Glutamatergic neuron (in vitro differentiated cells): ENCODE measurements around the gene KRTAP5-1. TPM values are rescaled to one million over a fixed set of nuclear protein-coding genes. Genes with fewer than 3 reads are reported as not detected.

ENCODE experiments used
- DNase-seq: peaks from one replicate; pipeline ENCODE4 v3.0.0; 2022
- H3K27ac Mint-ChIP-seq: one replicate; pipeline ENCODE4 v1.8.0; 2020; ENCODE audit warnings: mild to moderate bottlenecking, mixed read lengths, inconsistent platforms; ENCODE audit not compliant: unreplicated experiment
- H3K27me3 Mint-ChIP-seq: one replicate; pipeline ENCODE4 v1.8.0; 2020; ENCODE audit warnings: mild to moderate bottlenecking, moderate library complexity, mixed read lengths, inconsistent platforms; ENCODE audit not compliant: unreplicated experiment
- H3K36me3 Mint-ChIP-seq: one replicate; pipeline ENCODE4 v1.8.0; 2020; ENCODE audit warnings: mild to moderate bottlenecking, mixed read lengths, inconsistent platforms; ENCODE audit not compliant: unreplicated experiment
- H3K4me1 Mint-ChIP-seq: one replicate; pipeline ENCODE4 v1.8.0; 2020; ENCODE audit warnings: mild to moderate bottlenecking, low read depth, mixed read lengths, inconsistent platforms; ENCODE audit not compliant: unreplicated experiment
- H3K4me3 Mint-ChIP-seq: one replicate; pipeline ENCODE4 v1.8.0; 2020; ENCODE audit warnings: mild to moderate bottlenecking, mixed read lengths, inconsistent platforms; ENCODE audit not compliant: unreplicated experiment
- H3K9me3 Mint-ChIP-seq: one replicate; pipeline ENCODE4 v1.8.0; 2020; ENCODE audit warnings: mild to moderate bottlenecking, moderate library complexity, mixed read lengths, inconsistent platforms; ENCODE audit not compliant: unreplicated experiment
- total RNA-seq: library from RNA; stranded (reverse); fragmentation: NEBNext Ultra II Directional; extraction: Animal tissue kit (Norgen Biotek cat#: 25700); gene quantifications from one replicate; pipeline ENCODE4 v1.2.1, GENCODE V29; 2021; ENCODE audit not compliant: unreplicated experiment
- TF ChIP-seq, protein P1 (sequence below): fragments of 200-600 bp; sonication (generic); IDR thresholded peaks from one replicate; pipeline ENCODE4 v1.5.0; 2021; ENCODE audit not compliant: partially characterized antibody, unreplicated experiment

The KRTAP5-1 gene
- total RNA-seq, 1 donor from 2014 or later = not detected

DNA sequence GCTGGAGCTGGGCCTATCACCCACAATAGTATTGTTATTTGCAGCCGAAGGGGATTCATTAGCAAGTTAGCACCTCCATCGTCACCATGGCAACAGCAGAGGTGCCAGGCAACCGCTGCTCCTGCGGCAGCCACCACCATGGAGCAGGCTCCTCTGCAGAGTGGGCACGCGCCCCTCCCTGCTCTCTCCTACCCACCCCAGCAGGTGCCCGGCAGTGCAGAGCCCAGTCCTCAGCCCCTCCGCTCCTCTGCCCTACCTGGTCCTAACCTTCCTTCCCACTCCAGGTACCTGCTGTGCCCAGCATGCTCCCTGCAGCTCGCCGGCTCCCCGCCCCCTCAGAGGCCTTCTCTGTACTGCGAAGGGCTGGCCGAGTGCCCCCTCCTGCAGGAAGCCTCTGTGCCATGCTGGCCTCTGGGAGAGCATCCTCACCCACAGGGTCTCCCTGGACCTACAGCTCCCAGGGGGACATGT lies 16.6 kb downstream of the KRTAP5-1 start:
- Mint-ChIP-seq H3K27ac (no peak overlapping the region), H3K4me1 (peaks cover 21% of the 10 kb centered on the region), H3K27me3 (peaks cover 28% of the 10 kb centered on the region), H3K4me3 (peak overlapping the region; percentile 84), H3K9me3 (peaks cover 20% of the 10 kb centered on the region), H3K36me3 (no peaks in the 10 kb centered on the region)
- TF ChIP-seq, protein P1, sequence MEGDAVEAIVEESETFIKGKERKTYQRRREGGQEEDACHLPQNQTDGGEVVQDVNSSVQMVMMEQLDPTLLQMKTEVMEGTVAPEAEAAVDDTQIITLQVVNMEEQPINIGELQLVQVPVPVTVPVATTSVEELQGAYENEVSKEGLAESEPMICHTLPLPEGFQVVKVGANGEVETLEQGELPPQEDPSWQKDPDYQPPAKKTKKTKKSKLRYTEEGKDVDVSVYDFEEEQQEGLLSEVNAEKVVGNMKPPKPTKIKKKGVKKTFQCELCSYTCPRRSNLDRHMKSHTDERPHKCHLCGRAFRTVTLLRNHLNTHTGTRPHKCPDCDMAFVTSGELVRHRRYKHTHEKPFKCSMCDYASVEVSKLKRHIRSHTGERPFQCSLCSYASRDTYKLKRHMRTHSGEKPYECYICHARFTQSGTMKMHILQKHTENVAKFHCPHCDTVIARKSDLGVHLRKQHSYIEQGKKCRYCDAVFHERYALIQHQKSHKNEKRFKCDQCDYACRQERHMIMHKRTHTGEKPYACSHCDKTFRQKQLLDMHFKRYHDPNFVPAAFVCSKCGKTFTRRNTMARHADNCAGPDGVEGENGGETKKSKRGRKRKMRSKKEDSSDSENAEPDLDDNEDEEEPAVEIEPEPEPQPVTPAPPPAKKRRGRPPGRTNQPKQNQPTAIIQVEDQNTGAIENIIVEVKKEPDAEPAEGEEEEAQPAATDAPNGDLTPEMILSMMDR = no peak
- peak; percentile 39 for DNase-seq

DNA sequence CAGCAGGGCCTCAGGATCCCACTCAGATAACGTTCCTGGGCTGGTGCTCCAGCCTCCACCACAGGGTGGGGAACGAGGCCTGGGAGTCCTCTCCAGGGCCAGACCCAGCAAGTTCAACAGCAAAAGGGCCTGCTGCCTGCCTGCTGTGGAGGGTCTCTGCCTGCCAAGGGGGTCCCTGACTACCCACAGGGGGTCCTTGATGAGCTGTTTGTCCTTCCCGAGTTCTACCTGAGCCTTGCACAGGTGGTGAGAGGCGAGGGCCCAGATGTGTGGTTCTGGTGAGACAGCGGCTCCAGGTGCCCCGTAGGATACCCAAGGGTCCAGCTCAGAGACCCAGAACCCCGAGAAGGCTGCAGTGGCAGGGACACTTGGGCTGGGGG lies 17.4 kb downstream of the KRTAP5-1 start:
- TF ChIP-seq, protein P1 = no peak
- Mint-ChIP-seq H3K4me3 (no peak overlapping the region), H3K9me3 (peaks cover 20% of the 10 kb centered on the region)

DNA sequence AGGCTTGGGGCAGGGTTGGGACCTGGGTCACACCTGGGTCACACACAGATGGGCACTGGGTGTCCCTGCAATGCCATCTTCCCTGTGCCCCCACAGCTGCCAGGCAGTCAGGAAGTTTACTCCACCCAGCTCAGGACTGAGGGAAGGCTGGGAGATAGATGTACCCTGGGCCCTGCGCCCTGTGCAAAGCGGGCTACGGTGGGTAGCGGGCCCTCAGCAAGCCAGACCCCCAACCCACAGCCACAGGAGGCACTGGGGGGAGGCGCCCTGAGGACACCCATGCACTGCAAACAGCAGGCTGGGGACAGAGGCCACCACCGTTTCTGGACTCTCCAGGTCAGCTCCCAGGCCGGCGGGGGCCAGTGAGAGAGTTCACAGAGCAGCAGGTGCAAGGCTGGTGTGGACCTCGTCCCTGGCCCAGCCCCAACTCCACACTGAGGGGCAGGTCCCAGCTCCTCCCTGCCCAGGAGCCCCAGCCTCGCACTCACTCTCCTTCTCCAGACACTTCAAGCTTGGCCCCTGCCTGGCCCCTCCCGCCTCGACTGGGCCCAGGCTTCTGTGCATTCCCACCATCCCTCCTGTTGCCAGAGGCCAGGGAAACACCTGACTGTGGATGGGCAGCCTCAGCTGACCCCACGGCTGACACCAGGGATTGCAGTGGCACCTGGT lies 17.9 kb downstream of the KRTAP5-1 start:
- Mint-ChIP-seq H3K4me1 (peaks cover 24% of the 10 kb centered on the region), H3K27ac (no peak overlapping the region), H3K9me3 (peaks cover 25% of the 10 kb centered on the region), H3K27me3 (peaks cover 28% of the 10 kb centered on the region), H3K4me3 (peak overlapping the region; percentile 57), H3K36me3 (no peaks in the 10 kb centered on the region)
- peak; percentile 26 for DNase-seq
- TF ChIP-seq, protein P1 = no peak

More for the DNA sequence above, 17.4 kb downstream of the KRTAP5-1 start:
- DNase-seq = peak; percentile 23
- Mint-ChIP-seq H3K4me1 (peaks cover 21% of the 10 kb centered on the region), H3K27me3 (peaks cover 26% of the 10 kb centered on the region), H3K27ac (no peak overlapping the region), H3K36me3 (no peaks in the 10 kb centered on the region)

DNA sequence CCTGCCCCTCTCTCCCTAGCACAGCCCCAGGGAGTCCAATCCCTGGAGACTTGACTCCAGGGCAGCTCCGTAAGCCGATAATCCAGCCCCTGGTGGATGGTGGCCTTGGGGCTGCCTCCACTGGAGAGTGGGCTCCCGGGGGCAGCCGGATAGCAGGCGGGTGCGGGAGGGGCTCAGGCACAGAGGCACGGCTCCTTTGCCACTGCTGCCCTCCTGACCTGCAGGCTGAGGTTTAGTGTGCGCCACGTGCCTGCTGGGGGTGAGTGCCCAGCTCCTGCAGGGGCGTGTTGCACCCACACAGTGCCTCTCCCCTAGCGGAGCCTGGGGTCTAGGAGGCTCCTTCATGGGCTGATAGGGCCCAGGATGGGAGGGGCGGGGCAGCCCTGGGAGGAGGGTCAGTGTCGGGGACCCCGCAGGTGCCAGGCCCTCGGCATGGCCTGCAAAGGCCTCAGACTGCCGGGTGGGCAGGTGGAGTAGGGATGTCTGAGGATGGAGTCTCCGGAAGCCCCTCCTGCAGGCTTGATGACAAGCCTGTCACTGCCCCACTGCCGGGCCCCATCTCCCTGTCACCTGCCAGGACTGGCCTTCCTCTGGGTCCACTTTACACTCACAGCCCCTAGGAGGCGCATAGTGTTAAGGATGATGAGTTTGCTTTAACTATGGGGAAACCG lies 18.6 kb downstream of the KRTAP5-1 start:
- H3K27me3 Mint-ChIP-seq = peaks cover 28% of the 10 kb centered on the region
- no peaks in the 10 kb centered on the region for H3K36me3 Mint-ChIP-seq
- H3K4me1 Mint-ChIP-seq = peaks cover 24% of the 10 kb centered on the region
- TF ChIP-seq, protein P1 = no peak
- no peak overlapping the region for H3K27ac Mint-ChIP-seq
- H3K4me3 Mint-ChIP-seq = peak overlapping the region; percentile 57
- peak; percentile 24 for DNase-seq
- H3K9me3 Mint-ChIP-seq = peaks cover 26% of the 10 kb centered on the region

DNA sequence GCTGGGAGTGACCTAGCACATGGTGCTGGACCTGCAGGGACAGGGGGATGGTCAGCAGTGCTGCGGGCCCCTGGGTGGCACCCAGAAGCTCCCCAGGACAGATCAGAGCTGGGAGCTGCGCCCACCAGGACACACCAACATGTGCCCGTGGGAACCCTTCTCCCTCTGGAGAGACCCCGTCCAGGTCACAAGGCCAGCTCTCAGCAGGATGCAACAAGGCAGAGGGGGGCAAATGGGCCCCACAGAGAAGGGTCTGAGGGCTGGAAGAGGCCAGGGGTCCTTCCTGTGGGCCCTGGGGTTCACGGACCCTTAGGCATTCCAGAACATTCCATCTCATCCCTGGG lies 19.2 kb downstream of the KRTAP5-1 start:
- TF ChIP-seq, protein P1 = no peak
- Mint-ChIP-seq H3K4me1 (peaks cover 24% of the 10 kb centered on the region), H3K27me3 (peaks cover 28% of the 10 kb centered on the region), H3K27ac (no peak overlapping the region), H3K36me3 (no peaks in the 10 kb centered on the region), H3K9me3 (peaks cover 26% of the 10 kb centered on the region), H3K4me3 (no peak overlapping the region)
- peak; percentile 15 for DNase-seq
